GM23338 (cell line): ENCODE data around the gene TNIP1. TPM values are rescaled to one million over a fixed set of nuclear protein-coding genes. Genes with fewer than 3 reads are reported as not detected.

Experiments used
- ATAC-seq: fragments of 200-7000 bp; cut with Tn5 transposase; 3 replicates; pipeline ENCODE4 v1.9.1; 2020
- DNase-seq: peaks from one replicate; pipeline ENCODE4 v3.0.0-alpha.2; 2015; ENCODE audit warnings: low spot score
- H2AFZ ChIP-seq: fragments of 200-600 bp; sonication (generic); 2 replicates; pipeline ENCODE4 v1.8.0; 2016; ENCODE audit warnings: antibody characterized with exemption, mild to moderate bottlenecking, moderate library complexity
- H3F3A ChIP-seq: fragments of 200-600 bp; sonication (generic); replicated peaks from 2 replicates; pipeline ENCODE4 v1.8.0; 2017; ENCODE audit warnings: antibody characterized with exemption, mixed run types, low read depth
- H3K27ac ChIP-seq: fragments of 200-600 bp; sonication (generic); 2 replicates; pipeline ENCODE4 v1.6.1; 2016; ENCODE audit warnings: low read depth
- H3K27me3 ChIP-seq: fragments of 200-600 bp; sonication (generic); 2 replicates; pipeline ENCODE4 v1.8.0; 2016; ENCODE audit warnings: mild to moderate bottlenecking, mixed run types, moderate library complexity; ENCODE audit not compliant: insufficient read depth
- H3K36me3 ChIP-seq: fragments of 200-600 bp; sonication (generic); 2 replicates; pipeline ENCODE4 v1.8.0; 2016; ENCODE audit warnings: mild to moderate bottlenecking; ENCODE audit not compliant: insufficient read depth
- H3K4me1 ChIP-seq: fragments of 200-600 bp; sonication (generic); 2 replicates; pipeline ENCODE4 v1.8.0; 2016; ENCODE audit warnings: mild to moderate bottlenecking, moderate library complexity; ENCODE audit not compliant: insufficient read depth
- H3K4me2 ChIP-seq: fragments of 200-600 bp; sonication (generic); 2 replicates; pipeline ENCODE4 v1.7.1; 2017; ENCODE audit warnings: mixed run types
- H3K4me3 ChIP-seq: fragments of 200-600 bp; sonication (generic); 2 replicates; pipeline ENCODE4 v1.6.1; 2016; ENCODE audit warnings: mixed run types
- H3K79me2 ChIP-seq: fragments of 200-600 bp; sonication (generic); replicated peaks from 2 replicates; pipeline ENCODE4 v1.8.0; 2017; ENCODE audit warnings: mild to moderate bottlenecking; ENCODE audit not compliant: insufficient read depth
- H3K9me2 ChIP-seq: fragments of 200-600 bp; sonication (generic); 2 replicates; pipeline ENCODE4 v1.8.0; 2017; ENCODE audit not compliant: insufficient read depth
- H4K20me1 ChIP-seq: fragments of 200-600 bp; sonication (generic); replicated peaks from 2 replicates; pipeline ENCODE4 v1.8.0; 2017; ENCODE audit warnings: mild to moderate bottlenecking; ENCODE audit not compliant: insufficient read depth
- H3K27ac Mint-ChIP-seq: 2 replicates; pipeline ENCODE4 v1.8.0; 2020; ENCODE audit warnings: inconsistent platforms, mild to moderate bottlenecking, moderate library complexity, mixed read lengths
- H3K27me3 Mint-ChIP-seq: 3 replicates; pipeline ENCODE4 v1.8.0; 2022; ENCODE audit warnings: low read depth, mild to moderate bottlenecking, moderate library complexity, mixed read lengths, inconsistent platforms; ENCODE audit not compliant: insufficient read depth, poor library complexity
- H3K36me3 Mint-ChIP-seq: 3 replicates; pipeline ENCODE4 v1.8.0; 2021; ENCODE audit warnings: low read depth, mild to moderate bottlenecking, inconsistent platforms, moderate library complexity, mixed read lengths
- H3K4me1 Mint-ChIP-seq: 3 replicates; pipeline ENCODE4 v1.8.0; 2020; ENCODE audit warnings: mild to moderate bottlenecking, inconsistent platforms, mixed read lengths
- H3K4me3 Mint-ChIP-seq: 3 replicates; pipeline ENCODE4 v1.8.0; 2021; ENCODE audit warnings: moderate library complexity, mild to moderate bottlenecking, inconsistent platforms, mixed read lengths
- H3K9me3 Mint-ChIP-seq: 3 replicates; pipeline ENCODE4 v1.8.0; 2020; ENCODE audit warnings: moderate library complexity, mild to moderate bottlenecking, inconsistent platforms, mixed read lengths
- ETS1 ChIP-seq: IDR thresholded peaks from 2 replicates; pipeline ENCODE4 v1.6.1; 2016; ENCODE audit warnings: antibody characterized with exemption
- EZH2 ChIP-seq: fragments of 200-600 bp; sonication (generic); IDR thresholded peaks from one replicate; pipeline ENCODE4 v1.8.0; 2017; ENCODE audit warnings: antibody characterized with exemption, mild to moderate bottlenecking, low read depth; ENCODE audit not compliant: unreplicated experiment
- EZH2phosphoT487 ChIP-seq: fragments of 200-600 bp; sonication (generic); IDR thresholded peaks from one replicate; pipeline ENCODE4 v1.8.1; 2018; ENCODE audit warnings: antibody characterized with exemption; ENCODE audit not compliant: unreplicated experiment
- JUNB ChIP-seq: IDR thresholded peaks from one replicate; pipeline ENCODE4 v1.6.1; 2016; ENCODE audit warnings: antibody characterized with exemption; ENCODE audit not compliant: unreplicated experiment
- POLR2AphosphoS5 ChIP-seq: IDR thresholded peaks from 2 replicates; pipeline ENCODE4 v1.6.1; 2016; ENCODE audit warnings: antibody characterized with exemption, low read depth
- STAT1 ChIP-seq: IDR thresholded peaks from one replicate; pipeline ENCODE4 v1.6.1; 2016; ENCODE audit warnings: antibody characterized with exemption; ENCODE audit not compliant: unreplicated experiment
- ZNF331 ChIP-seq: fragments of 250-450 bp; sonication (Bioruptor Pico); IDR thresholded peaks from 2 replicates; pipeline ENCODE4 v1.5.0; 2020; ENCODE audit warnings: low read depth, mild to moderate bottlenecking, moderate library complexity
- polyA plus RNA-seq: library from polyadenylated mRNA; unstranded; fragments of >200 nt; fragmentation: Nextera tagmentation; extraction: Ambion mirVana; gene quantifications from 2 replicates; pipeline ENCODE4 v1.2.1, GENCODE V29; 2016
- total RNA-seq: library from RNA; depleted of rRNA; stranded (reverse); fragments of >200 nt; shearing (Covaris generic); gene quantifications from 2 replicates; pipeline ENCODE4 v1.2.3, GENCODE V29; 2014
- TF ChIP-seq, protein P1 (sequence below): fragments of 250-450 bp; sonication (Bioruptor Pico); IDR thresholded peaks from 2 replicates; pipeline ENCODE4 v1.5.0; 2020; ENCODE audit warnings: mild to moderate bottlenecking, moderate library complexity
- TF ChIP-seq, protein P2 (sequence below), 2 experiments: fragments of 200-600 bp in 1 of 2; sonication (generic) in 1 of 2; conservative IDR thresholded peaks; 2 replicates each; pipeline versions ENCODE4 v1.5.1 to v1.6.1; 2016 to 2017; ENCODE audit warnings: antibody characterized with exemption in 2 of 2, low read depth in 2 of 2, mild to moderate bottlenecking in 2 of 2, moderate library complexity in 1 of 2

TNIP1 gene
- total and polyA plus RNA-seq, 2 experiments from 2014 or later, result 10.3 to 29.6 TPM

- H3K4me1 Mint-ChIP-seq, result peaks cover 11% of the 10 kb centered on the region
- ATAC-seq (no peak), DNase-seq (no peak)
- H3F3A ChIP-seq, result no peaks in the 10 kb centered on the region
- H3K27ac ChIP-seq, result no peak overlapping the region
- no peaks in the 10 kb centered on the region for H3K9me2 ChIP-seq
- no peaks in the 10 kb centered on the region; the same call in 1 of the 2 replicates for H4K20me1 ChIP-seq
- no peaks in the 10 kb centered on the region for H3K36me3 ChIP-seq
- no peak overlapping the region for H3K4me3 Mint-ChIP-seq
- TF ChIP-seq EZH2phosphoT487, result no peak
- TF ChIP-seq, protein P1, sequence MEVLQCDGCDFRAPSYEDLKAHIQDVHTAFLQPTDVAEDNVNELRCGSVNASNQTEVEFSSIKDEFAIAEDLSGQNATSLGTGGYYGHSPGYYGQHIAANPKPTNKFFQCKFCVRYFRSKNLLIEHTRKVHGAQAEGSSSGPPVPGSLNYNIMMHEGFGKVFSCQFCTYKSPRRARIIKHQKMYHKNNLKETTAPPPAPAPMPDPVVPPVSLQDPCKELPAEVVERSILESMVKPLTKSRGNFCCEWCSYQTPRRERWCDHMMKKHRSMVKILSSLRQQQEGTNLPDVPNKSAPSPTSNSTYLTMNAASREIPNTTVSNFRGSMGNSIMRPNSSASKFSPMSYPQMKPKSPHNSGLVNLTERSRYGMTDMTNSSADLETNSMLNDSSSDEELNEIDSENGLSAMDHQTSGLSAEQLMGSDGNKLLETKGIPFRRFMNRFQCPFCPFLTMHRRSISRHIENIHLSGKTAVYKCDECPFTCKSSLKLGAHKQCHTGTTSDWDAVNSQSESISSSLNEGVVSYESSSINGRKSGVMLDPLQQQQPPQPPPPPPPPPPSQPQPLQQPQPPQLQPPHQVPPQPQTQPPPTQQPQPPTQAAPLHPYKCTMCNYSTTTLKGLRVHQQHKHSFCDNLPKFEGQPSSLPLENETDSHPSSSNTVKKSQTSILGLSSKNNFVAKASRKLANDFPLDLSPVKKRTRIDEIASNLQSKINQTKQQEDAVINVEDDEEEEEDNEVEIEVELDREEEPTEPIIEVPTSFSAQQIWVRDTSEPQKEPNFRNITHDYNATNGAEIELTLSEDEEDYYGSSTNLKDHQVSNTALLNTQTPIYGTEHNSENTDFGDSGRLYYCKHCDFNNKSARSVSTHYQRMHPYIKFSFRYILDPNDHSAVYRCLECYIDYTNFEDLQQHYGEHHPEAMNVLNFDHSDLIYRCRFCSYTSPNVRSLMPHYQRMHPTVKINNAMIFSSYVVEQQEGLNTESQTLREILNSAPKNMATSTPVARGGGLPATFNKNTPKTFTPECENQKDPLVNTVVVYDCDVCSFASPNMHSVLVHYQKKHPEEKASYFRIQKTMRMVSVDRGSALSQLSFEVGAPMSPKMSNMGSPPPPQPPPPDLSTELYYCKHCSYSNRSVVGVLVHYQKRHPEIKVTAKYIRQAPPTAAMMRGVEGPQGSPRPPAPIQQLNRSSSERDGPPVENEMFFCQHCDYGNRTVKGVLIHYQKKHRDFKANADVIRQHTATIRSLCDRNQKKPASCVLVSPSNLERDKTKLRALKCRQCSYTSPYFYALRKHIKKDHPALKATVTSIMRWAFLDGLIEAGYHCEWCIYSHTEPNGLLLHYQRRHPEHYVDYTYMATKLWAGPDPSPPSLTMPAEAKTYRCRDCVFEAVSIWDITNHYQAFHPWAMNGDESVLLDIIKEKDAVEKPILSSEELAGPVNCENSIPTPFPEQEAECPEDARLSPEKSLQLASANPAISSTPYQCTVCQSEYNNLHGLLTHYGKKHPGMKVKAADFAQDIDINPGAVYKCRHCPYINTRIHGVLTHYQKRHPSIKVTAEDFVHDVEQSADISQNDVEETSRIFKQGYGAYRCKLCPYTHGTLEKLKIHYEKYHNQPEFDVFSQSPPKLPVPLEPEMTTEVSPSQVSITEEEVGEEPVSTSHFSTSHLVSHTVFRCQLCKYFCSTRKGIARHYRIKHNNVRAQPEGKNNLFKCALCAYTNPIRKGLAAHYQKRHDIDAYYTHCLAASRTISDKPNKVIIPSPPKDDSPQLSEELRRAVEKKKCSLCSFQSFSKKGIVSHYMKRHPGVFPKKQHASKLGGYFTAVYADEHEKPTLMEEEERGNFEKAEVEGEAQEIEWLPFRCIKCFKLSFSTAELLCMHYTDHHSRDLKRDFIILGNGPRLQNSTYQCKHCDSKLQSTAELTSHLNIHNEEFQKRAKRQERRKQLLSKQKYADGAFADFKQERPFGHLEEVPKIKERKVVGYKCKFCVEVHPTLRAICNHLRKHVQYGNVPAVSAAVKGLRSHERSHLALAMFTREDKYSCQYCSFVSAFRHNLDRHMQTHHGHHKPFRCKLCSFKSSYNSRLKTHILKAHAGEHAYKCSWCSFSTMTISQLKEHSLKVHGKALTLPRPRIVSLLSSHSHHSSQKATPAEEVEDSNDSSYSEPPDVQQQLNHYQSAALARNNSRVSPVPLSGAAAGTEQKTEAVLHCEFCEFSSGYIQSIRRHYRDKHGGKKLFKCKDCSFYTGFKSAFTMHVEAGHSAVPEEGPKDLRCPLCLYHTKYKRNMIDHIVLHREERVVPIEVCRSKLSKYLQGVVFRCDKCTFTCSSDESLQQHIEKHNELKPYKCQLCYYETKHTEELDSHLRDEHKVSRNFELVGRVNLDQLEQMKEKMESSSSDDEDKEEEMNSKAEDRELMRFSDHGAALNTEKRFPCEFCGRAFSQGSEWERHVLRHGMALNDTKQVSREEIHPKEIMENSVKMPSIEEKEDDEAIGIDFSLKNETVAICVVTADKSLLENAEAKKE (CRISPR knock-in tag), result no peak
- no peaks in the 10 kb centered on the region for H3K9me3 Mint-ChIP-seq
- no peak overlapping the region for H3K27ac Mint-ChIP-seq
- no peak overlapping the region for H3K4me2 ChIP-seq
- peaks cover 5% of the 10 kb centered on the region; the same call in 1 of the 2 replicates for H3K79me2 ChIP-seq
- H2AFZ ChIP-seq, result no peak overlapping the region
- H3K36me3 Mint-ChIP-seq, result peaks cover 12% of the 10 kb centered on the region; the same call in 2 of the 3 replicates
- H3K4me3 ChIP-seq, result no peak overlapping the region
- H3K4me1 ChIP-seq, result no peaks in the 10 kb centered on the region
- no peaks in the 10 kb centered on the region for H3K27me3 ChIP-seq
- peaks cover 1% of the 10 kb centered on the region for H3K27me3 Mint-ChIP-seq
Observed at GRCh38 chr5:151062405-151063141, 18.3 kb downstream of the TNIP1 start.

GRCh38 chr5:151060742-151061141 lies 20.1 kb downstream of the TNIP1 start:
- no peaks in the 10 kb centered on the region for H3K4me1 Mint-ChIP-seq
- ATAC-seq, result no peak
- H3K27ac Mint-ChIP-seq, result no peak overlapping the region; the same call in 1 of the 2 replicates
- Histone ChIP-seq H2AFZ (no peak overlapping the region), H4K20me1 (no peaks in the 10 kb centered on the region; the same call in 1 of the 2 replicates), H3K9me2 (no peaks in the 10 kb centered on the region), H3K27ac (no peak overlapping the region), H3K27me3 (no peaks in the 10 kb centered on the region), H3K4me2 (no peak overlapping the region), H3K4me3 (no peak overlapping the region), H3K36me3 (no peaks in the 10 kb centered on the region), H3K4me1 (no peaks in the 10 kb centered on the region), H3K79me2 (peaks cover 5% of the 10 kb centered on the region; the same call in 1 of the 2 replicates), H3F3A (no peaks in the 10 kb centered on the region)
- peaks cover 2% of the 10 kb centered on the region for H3K27me3 Mint-ChIP-seq
- peaks cover 8% of the 10 kb centered on the region; the same call in 2 of the 3 replicates for H3K36me3 Mint-ChIP-seq
- DNase-seq, result no peak
- no peak overlapping the region for H3K4me3 Mint-ChIP-seq
- H3K9me3 Mint-ChIP-seq, result no peaks in the 10 kb centered on the region
- no peak for TF ChIP-seq EZH2phosphoT487
- TF ChIP-seq JUNB, result no peak
- TF ChIP-seq STAT1, result no peak
- no peak for TF ChIP-seq ETS1
- TF ChIP-seq POLR2AphosphoS5, result no peak
- no peak for TF ChIP-seq ZNF331 (CRISPR knock-in tag)
- no peak for TF ChIP-seq EZH2
- TF ChIP-seq, protein P2, sequence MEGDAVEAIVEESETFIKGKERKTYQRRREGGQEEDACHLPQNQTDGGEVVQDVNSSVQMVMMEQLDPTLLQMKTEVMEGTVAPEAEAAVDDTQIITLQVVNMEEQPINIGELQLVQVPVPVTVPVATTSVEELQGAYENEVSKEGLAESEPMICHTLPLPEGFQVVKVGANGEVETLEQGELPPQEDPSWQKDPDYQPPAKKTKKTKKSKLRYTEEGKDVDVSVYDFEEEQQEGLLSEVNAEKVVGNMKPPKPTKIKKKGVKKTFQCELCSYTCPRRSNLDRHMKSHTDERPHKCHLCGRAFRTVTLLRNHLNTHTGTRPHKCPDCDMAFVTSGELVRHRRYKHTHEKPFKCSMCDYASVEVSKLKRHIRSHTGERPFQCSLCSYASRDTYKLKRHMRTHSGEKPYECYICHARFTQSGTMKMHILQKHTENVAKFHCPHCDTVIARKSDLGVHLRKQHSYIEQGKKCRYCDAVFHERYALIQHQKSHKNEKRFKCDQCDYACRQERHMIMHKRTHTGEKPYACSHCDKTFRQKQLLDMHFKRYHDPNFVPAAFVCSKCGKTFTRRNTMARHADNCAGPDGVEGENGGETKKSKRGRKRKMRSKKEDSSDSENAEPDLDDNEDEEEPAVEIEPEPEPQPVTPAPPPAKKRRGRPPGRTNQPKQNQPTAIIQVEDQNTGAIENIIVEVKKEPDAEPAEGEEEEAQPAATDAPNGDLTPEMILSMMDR (conservative IDR thresholded peaks at IDR 0.05; ENCODE audit: low read depth in 2 of 2), result no peak
